K562 (cell line): ENCODE results near the gene QPRT. TPM values are rescaled to one million over a fixed set of nuclear protein-coding genes. Genes with fewer than 3 reads are reported as not detected.

Experiments used
- BRF1 ChIP-seq: IDR thresholded peaks from 3 replicates; pipeline ENCODE4 v1.6.1; 2011; ENCODE audit warnings: borderline replicate concordance, mild to moderate bottlenecking; ENCODE audit not compliant: insufficient read length; ENCODE audit errors: extremely low read depth
- CBX2 ChIP-seq: fragments of 200-600 bp; sonication (generic); IDR thresholded peaks from one replicate; pipeline ENCODE4 v1.6.1; 2012; ENCODE audit warnings: mild to moderate bottlenecking, low read length, inconsistent platforms; ENCODE audit not compliant: insufficient read depth, poor library complexity, severe bottlenecking
- EP400 ChIP-seq: fragments of 450-650 bp; IDR thresholded peaks from 2 replicates; pipeline ENCODE4 v1.6.1; 2017; ENCODE audit warnings: antibody characterized with exemption, mild to moderate bottlenecking, moderate library complexity
- IRF2 ChIP-seq: sonication (generic); formaldehyde crosslinking; IDR thresholded peaks from 2 replicates; pipeline ENCODE4 v1.8.1; 2022; ENCODE audit warnings: mild to moderate bottlenecking, missing genetic modification reagents
- KLF10 ChIP-seq: fragments of 250-450 bp; sonication (Bioruptor Pico); IDR thresholded peaks from 2 replicates; pipeline ENCODE4 v1.6.1; 2021; ENCODE audit warnings: matching md5 sums
- LCOR ChIP-seq: sonication (generic); formaldehyde crosslinking; IDR thresholded peaks from 2 replicates; pipeline ENCODE4 v1.8.0; 2022; ENCODE audit warnings: mild to moderate bottlenecking, missing genetic modification reagents
- NELFE ChIP-seq: IDR thresholded peaks from 2 replicates; pipeline ENCODE4 v1.6.1; 2011; ENCODE audit warnings: mild to moderate bottlenecking; ENCODE audit not compliant: insufficient read depth, insufficient read length
- PTBP1 ChIP-seq: fragments of 200-400 bp; formaldehyde crosslinking; IDR thresholded peaks from 2 replicates; pipeline ENCODE4 v1.6.1; 2017; ENCODE audit warnings: low read depth, low read length
- RBM39 ChIP-seq: fragments of 200-400 bp; formaldehyde crosslinking; optimal IDR thresholded peaks from 2 replicates; pipeline ENCODE3; 2018; ENCODE audit warnings: low read depth, low read length
- RHOXF2B ChIP-seq: fragments of 250-450 bp; sonication (Bioruptor Pico); conservative IDR thresholded peaks from 2 replicates; pipeline ENCODE4 v1.5.1; 2021
- SNIP1 ChIP-seq: fragments of 450-650 bp; IDR thresholded peaks from 2 replicates; pipeline ENCODE4 v1.7.1; 2017; ENCODE audit warnings: low read depth, mild to moderate bottlenecking
- TCF7L2 ChIP-seq: fragments of 150-350 bp; IDR thresholded peaks from 2 replicates; pipeline ENCODE4 v1.6.1; 2016; ENCODE audit warnings: low read depth, mild to moderate bottlenecking, low read length, moderate library complexity
- TRIM28 ChIP-seq: fragments of 450-650 bp; IDR thresholded peaks from 2 replicates; pipeline ENCODE4 v1.6.1; 2017
- ZC3H11A ChIP-seq: IDR thresholded peaks from 2 replicates; pipeline ENCODE4 v1.6.1; 2012; ENCODE audit warnings: low read depth, low read length, improper control_type of control experiment
- ZC3H4 ChIP-seq: sonication (generic); formaldehyde crosslinking; IDR thresholded peaks from 2 replicates; pipeline ENCODE4 v1.9.0; 2021; ENCODE audit warnings: missing genetic modification reagents, borderline replicate concordance
- ZFX ChIP-seq: sonication (generic); formaldehyde crosslinking; IDR thresholded peaks from 2 replicates; pipeline ENCODE4 v1.8.0; 2022; ENCODE audit warnings: mild to moderate bottlenecking, missing genetic modification reagents, moderate library complexity
- ZNF695 ChIP-seq: fragments of 450-650 bp; formaldehyde crosslinking; IDR thresholded peaks from 2 replicates; pipeline ENCODE4 v1.4.0; 2020; ENCODE audit warnings: mild to moderate bottlenecking, moderate library complexity
- polyA plus RNA-seq, 8 experiments: library from polyadenylated mRNA; depleted of rRNA in 4 of 8; stranded (reverse) in 5 of 8; unstranded in 3 of 8; fragments of >200 nt; fragmentation: Nextera tagmentation in 2 of 8; fragmentation: Illumina TruSeq in 1 of 8; extraction: Ambion mirVana in 2 of 8; extraction: Trizol in 1 of 8; gene quantifications; 2 replicates each; pipeline versions ENCODE4 v1.2.1 to v1.2.3, GENCODE V29; 2011 to 2014; ENCODE audit warnings: inconsistent platforms in 1 of 8, missing spikeins in 1 of 8
- total RNA-seq, 7 experiments: library from RNA; depleted of rRNA in 6 of 7; stranded (reverse); fragments of >200 nt in 6 of 7; fragmentation: Illumina TruSeq in 2 of 7; extraction: Trizol in 2 of 7; gene quantifications; 2 replicates each; pipeline versions ENCODE4 v1.2.1 to v1.2.3, GENCODE V29; 2011 to 2021; ENCODE audit warnings: low replicate concordance in 1 of 7
- TF ChIP-seq, protein P1 (sequence below): fragments of 200-800 bp; sonication (Bioruptor generic); IDR thresholded peaks from 2 replicates; pipeline ENCODE4 v1.6.1; 2017; ENCODE audit warnings: missing genetic modification characterization, missing compliant biosample characterization
- TF ChIP-seq, protein P2 (sequence below): sonication (generic); formaldehyde crosslinking; IDR thresholded peaks from 2 replicates; pipeline ENCODE4 v1.8.0; 2022; ENCODE audit warnings: mild to moderate bottlenecking, missing genetic modification reagents, borderline replicate concordance
- TF ChIP-seq, protein P3 (sequence below): fragments of 200-800 bp; sonication (Bioruptor generic); IDR thresholded peaks from 2 replicates; pipeline ENCODE4 v1.6.1; 2016; ENCODE audit warnings: missing genetic modification characterization, missing compliant biosample characterization

The QPRT gene
- total and polyA plus RNA-seq, 9 of the 15 experiments (the other 6 are each of a cell fraction or from before 2014, with no cell fraction given), result 7.7 to 112 (median 64.1) TPM

DNA sequence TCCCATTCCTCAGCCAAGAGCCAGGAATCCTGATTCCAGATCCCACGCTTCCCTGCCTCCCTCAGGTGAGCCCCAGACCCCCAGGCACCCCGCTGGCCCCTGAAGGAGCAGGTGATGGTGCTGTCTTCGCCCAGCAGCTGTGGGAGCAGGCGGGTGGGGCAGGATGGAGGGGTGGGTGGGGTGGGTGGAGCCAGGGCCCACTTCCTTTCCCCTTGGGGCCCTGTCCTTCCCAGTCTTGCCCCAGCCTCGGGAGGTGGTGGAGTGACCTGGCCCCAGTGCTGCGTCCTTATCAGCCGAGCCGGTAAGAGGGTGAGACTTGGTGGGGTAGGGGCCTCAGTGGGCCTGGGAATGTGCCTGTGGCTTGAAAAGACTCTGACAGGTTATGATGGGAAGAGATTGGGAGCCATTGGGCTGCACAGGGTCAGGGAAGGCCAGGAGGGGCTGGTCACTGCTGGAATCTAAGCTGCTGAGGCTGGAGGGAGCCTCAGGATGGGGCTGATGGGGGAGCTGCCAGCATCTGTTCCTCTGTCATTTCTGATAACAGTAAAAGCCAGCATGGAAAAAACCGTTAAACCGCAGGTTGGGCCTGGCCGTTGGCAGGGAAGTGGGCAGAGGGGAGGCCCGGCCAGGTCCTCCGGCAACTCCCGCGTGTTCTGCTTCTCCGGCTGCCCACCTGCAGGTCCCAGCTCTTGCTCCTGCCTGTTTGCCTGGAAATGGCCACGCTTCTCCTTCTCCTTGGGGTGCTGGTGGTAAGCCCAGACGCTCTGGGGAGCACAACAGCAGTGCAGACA is 15.8 kb upstream of the QPRT start, which contains the start of gene SPN (continued):
- TF ChIP-seq KLF10 (CRISPR knock-in tag) (no peak), ZFX (CRISPR knock-in tag) (peak; percentile 86), IRF2 (CRISPR knock-in tag) (no peak), RBM39 (peak; percentile 79), RHOXF2B (no peak), SNIP1 (no peak), ZC3H11A (no peak), PTBP1 (no peak), CBX2 (no peak), ZNF695 (CRISPR knock-in tag) (no peak), BRF1 (no peak), EP400 (peak; percentile 75), TRIM28 (no peak), LCOR (CRISPR knock-in tag) (0 out of 2 replicates have a peak, but pooled peaks have one; percentile 40), TCF7L2 (no peak), ZC3H4 (CRISPR knock-in tag) (no peak), NELFE (no peak)
- TF ChIP-seq, protein P1, sequence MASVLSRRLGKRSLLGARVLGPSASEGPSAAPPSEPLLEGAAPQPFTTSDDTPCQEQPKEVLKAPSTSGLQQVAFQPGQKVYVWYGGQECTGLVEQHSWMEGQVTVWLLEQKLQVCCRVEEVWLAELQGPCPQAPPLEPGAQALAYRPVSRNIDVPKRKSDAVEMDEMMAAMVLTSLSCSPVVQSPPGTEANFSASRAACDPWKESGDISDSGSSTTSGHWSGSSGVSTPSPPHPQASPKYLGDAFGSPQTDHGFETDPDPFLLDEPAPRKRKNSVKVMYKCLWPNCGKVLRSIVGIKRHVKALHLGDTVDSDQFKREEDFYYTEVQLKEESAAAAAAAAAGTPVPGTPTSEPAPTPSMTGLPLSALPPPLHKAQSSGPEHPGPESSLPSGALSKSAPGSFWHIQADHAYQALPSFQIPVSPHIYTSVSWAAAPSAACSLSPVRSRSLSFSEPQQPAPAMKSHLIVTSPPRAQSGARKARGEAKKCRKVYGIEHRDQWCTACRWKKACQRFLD (CRISPR knock-in tag), result peak; percentile 96
- TF ChIP-seq, protein P2, sequence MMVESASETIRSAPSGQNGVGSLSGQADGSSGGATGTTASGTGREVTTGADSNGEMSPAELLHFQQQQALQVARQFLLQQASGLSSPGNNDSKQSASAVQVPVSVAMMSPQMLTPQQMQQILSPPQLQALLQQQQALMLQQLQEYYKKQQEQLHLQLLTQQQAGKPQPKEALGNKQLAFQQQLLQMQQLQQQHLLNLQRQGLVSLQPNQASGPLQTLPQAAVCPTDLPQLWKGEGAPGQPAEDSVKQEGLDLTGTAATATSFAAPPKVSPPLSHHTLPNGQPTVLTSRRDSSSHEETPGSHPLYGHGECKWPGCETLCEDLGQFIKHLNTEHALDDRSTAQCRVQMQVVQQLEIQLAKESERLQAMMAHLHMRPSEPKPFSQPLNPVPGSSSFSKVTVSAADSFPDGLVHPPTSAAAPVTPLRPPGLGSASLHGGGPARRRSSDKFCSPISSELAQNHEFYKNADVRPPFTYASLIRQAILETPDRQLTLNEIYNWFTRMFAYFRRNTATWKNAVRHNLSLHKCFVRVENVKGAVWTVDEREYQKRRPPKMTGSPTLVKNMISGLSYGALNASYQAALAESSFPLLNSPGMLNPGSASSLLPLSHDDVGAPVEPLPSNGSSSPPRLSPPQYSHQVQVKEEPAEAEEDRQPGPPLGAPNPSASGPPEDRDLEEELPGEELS (CRISPR knock-in tag), result no peak
- TF ChIP-seq, protein P3, sequence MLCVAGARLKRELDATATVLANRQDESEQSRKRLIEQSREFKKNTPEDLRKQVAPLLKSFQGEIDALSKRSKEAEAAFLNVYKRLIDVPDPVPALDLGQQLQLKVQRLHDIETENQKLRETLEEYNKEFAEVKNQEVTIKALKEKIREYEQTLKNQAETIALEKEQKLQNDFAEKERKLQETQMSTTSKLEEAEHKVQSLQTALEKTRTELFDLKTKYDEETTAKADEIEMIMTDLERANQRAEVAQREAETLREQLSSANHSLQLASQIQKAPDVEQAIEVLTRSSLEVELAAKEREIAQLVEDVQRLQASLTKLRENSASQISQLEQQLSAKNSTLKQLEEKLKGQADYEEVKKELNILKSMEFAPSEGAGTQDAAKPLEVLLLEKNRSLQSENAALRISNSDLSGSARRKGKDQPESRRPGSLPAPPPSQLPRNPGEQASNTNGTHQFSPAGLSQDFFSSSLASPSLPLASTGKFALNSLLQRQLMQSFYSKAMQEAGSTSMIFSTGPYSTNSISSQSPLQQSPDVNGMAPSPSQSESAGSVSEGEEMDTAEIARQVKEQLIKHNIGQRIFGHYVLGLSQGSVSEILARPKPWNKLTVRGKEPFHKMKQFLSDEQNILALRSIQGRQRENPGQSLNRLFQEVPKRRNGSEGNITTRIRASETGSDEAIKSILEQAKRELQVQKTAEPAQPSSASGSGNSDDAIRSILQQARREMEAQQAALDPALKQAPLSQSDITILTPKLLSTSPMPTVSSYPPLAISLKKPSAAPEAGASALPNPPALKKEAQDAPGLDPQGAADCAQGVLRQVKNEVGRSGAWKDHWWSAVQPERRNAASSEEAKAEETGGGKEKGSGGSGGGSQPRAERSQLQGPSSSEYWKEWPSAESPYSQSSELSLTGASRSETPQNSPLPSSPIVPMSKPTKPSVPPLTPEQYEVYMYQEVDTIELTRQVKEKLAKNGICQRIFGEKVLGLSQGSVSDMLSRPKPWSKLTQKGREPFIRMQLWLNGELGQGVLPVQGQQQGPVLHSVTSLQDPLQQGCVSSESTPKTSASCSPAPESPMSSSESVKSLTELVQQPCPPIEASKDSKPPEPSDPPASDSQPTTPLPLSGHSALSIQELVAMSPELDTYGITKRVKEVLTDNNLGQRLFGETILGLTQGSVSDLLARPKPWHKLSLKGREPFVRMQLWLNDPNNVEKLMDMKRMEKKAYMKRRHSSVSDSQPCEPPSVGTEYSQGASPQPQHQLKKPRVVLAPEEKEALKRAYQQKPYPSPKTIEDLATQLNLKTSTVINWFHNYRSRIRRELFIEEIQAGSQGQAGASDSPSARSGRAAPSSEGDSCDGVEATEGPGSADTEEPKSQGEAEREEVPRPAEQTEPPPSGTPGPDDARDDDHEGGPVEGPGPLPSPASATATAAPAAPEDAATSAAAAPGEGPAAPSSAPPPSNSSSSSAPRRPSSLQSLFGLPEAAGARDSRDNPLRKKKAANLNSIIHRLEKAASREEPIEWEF (CRISPR knock-in tag), result peak; percentile 92
